ENCODE data around the gene ENAH. TPM values are rescaled to one million over a fixed set of nuclear protein-coding genes. Genes with fewer than 3 reads are reported as not detected.

ENAH gene
- total RNA-seq, 1 experiment from 2014 or later = 100 TPM

DNA sequence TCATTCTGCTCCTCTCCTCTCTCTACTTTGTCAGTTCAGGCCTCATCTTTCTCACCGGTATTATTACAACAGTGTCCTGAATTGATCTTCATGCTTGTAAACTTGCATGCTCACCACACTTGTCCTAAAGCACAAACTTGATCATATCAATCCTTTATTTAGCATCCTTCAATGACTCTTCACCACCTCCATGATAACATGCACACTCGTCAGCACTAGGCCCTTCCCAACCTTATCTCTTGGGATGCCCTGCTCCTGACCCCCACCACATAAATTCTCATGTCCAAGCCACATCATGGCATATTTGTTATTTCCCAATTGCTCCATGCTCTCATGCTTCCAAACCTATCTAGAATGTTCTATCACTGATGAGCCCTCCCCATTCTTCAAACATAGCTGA is 103.1 kb downstream of the ENAH start:
- Histone ChIP-seq H3K9ac (ENCODE audit: low read length) (no peak overlapping the region), H3K9me2 (ENCODE audit: insufficient read depth) (no peaks in the 10 kb centered on the region), H3K4me2 (ENCODE audit: low read length) (no peak overlapping the region), H3K27ac (ENCODE audit: low read depth, low read length) (no peak overlapping the region), H3K36me3 (ENCODE audit: control insufficient read depth in 1 of 2, insufficient read depth in 2 of 2, low read length in 2 of 2) (no peaks in the 10 kb centered on the region), H2AFZ (ENCODE audit: low read depth, low read length, poor library complexity, severe bottlenecking) (no peak overlapping the region), H3K4me3 (replicated peaks in 1 of 2; ENCODE audit: low read depth in 1 of 2, low read length in 2 of 2) (no peak overlapping the region), H3K9me3 (ENCODE audit: control insufficient read depth in 1 of 2, insufficient read depth in 1 of 2, low read depth in 1 of 2, low read length in 2 of 2) (no peaks in the 10 kb centered on the region), H3K4me1 (ENCODE audit: control insufficient read depth in 1 of 2, insufficient read depth in 2 of 2, low read length in 2 of 2) (no peaks in the 10 kb centered on the region), H3K27me3 (ENCODE audit: insufficient read depth, low read length) (no peaks in the 10 kb centered on the region), H4K20me1 (ENCODE audit: insufficient read depth) (no peaks in the 10 kb centered on the region), H3K79me2 (ENCODE audit: insufficient read depth, low read length) (no peaks in the 10 kb centered on the region; the same call in 1 of the 2 replicates)
- POLR2A ChIA-PET = no interaction called here
- ATAC-seq = no peak
- no TSS peak for BruUV-seq (replicated peaks)
- no peak for TF ChIP-seq CEBPB (IDR thresholded peaks at IDR 0.05; ENCODE audit: low read depth)
- TF ChIP-seq ZNF274 (IDR thresholded peaks at IDR 0.05; ENCODE audit: low read depth, low read length) = no peak
- TF ChIP-seq, protein P1, sequence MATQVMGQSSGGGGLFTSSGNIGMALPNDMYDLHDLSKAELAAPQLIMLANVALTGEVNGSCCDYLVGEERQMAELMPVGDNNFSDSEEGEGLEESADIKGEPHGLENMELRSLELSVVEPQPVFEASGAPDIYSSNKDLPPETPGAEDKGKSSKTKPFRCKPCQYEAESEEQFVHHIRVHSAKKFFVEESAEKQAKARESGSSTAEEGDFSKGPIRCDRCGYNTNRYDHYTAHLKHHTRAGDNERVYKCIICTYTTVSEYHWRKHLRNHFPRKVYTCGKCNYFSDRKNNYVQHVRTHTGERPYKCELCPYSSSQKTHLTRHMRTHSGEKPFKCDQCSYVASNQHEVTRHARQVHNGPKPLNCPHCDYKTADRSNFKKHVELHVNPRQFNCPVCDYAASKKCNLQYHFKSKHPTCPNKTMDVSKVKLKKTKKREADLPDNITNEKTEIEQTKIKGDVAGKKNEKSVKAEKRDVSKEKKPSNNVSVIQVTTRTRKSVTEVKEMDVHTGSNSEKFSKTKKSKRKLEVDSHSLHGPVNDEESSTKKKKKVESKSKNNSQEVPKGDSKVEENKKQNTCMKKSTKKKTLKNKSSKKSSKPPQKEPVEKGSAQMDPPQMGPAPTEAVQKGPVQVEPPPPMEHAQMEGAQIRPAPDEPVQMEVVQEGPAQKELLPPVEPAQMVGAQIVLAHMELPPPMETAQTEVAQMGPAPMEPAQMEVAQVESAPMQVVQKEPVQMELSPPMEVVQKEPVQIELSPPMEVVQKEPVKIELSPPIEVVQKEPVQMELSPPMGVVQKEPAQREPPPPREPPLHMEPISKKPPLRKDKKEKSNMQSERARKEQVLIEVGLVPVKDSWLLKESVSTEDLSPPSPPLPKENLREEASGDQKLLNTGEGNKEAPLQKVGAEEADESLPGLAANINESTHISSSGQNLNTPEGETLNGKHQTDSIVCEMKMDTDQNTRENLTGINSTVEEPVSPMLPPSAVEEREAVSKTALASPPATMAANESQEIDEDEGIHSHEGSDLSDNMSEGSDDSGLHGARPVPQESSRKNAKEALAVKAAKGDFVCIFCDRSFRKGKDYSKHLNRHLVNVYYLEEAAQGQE (IDR thresholded peaks at IDR 0.05; ENCODE audit: low read depth) = no peak
- TF ChIP-seq ZBTB33 (IDR thresholded peaks at IDR 0.05; ENCODE audit: extremely low read depth, insufficient replicate concordance, low read length) = no peak
- no peak for TF ChIP-seq CBX3 (IDR thresholded peaks at IDR 0.05; ENCODE audit: low read depth)
- TF ChIP-seq, protein P2, sequence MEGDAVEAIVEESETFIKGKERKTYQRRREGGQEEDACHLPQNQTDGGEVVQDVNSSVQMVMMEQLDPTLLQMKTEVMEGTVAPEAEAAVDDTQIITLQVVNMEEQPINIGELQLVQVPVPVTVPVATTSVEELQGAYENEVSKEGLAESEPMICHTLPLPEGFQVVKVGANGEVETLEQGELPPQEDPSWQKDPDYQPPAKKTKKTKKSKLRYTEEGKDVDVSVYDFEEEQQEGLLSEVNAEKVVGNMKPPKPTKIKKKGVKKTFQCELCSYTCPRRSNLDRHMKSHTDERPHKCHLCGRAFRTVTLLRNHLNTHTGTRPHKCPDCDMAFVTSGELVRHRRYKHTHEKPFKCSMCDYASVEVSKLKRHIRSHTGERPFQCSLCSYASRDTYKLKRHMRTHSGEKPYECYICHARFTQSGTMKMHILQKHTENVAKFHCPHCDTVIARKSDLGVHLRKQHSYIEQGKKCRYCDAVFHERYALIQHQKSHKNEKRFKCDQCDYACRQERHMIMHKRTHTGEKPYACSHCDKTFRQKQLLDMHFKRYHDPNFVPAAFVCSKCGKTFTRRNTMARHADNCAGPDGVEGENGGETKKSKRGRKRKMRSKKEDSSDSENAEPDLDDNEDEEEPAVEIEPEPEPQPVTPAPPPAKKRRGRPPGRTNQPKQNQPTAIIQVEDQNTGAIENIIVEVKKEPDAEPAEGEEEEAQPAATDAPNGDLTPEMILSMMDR (IDR thresholded peaks at IDR 0.05 in 2 of 3, conservative IDR thresholded peaks at IDR 0.05 in 1 of 3; ENCODE audit: borderline replicate concordance in 1 of 3, insufficient read depth in 1 of 3, low read depth in 2 of 3, low read length in 2 of 3) = no peak
- no peak for TF ChIP-seq SIN3A (IDR thresholded peaks at IDR 0.05; ENCODE audit: low read depth)
- DNase-seq (ENCODE audit: low read depth, low spot score) = no peak
- CTCF ChIA-PET = no interaction called here
- RAD21 ChIA-PET (ENCODE audit: low non-redundant PET in 1 of 2, low total read pairs in 2 of 2, uncharacterized antibody in 2 of 2, unreplicated experiment in 2 of 2) = no interaction called here
- intact Hi-C loops (cut with micrococcal nuclease) = loop anchor here (10.0 kb wide), 2 partner anchors 105 to 295 kb away; partner anchors contain the start of gene ENAH
